ENCODE measurements around the gene S100Z. TPM values are rescaled to one million over a fixed set of nuclear protein-coding genes. Genes with fewer than 3 reads are reported as not detected.

S100Z gene
- total RNA-seq, 1 experiment from 2014 or later: not detected

DNA sequence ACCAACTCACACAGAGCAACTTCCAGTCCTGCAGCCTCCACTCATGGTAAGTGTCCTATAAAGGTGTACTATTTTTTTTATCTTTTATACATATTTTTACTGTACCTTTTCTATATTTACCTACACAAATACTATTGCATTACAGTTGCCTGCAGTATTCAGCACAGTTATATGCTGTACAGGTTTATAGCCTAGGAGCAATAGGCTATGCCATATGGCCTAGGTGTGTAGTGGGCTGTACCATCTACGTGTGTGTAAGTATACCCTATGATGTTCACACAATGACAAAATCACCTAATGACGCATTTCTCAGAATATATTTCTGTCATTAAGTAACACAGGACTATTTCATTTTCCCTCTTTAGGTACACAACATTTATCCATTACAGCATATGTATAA, 16.7 kb downstream of the S100Z start:
- ChIA-PET POLR2A (no interaction called here), CTCF (no interaction called here)
- Histone ChIP-seq H3K36me3 (ENCODE audit: control insufficient read depth, insufficient read depth, low read length) (no peaks in the 10 kb centered on the region), H3K4me3 (ENCODE audit: low read depth in 2 of 2, low read length in 2 of 2) (no peak overlapping the region), H3K27me3 (ENCODE audit: control insufficient read depth, insufficient read depth, low read length) (no peaks in the 10 kb centered on the region), H3K9me3 (ENCODE audit: control insufficient read depth, insufficient read depth, low read depth, low read length) (no peaks in the 10 kb centered on the region), H3K27ac (ENCODE audit: low read length) (no peak overlapping the region), H3K4me1 (ENCODE audit: control insufficient read depth, insufficient read depth, low read length) (peaks cover 3% of the 10 kb centered on the region; the same call in 1 of the 2 replicates)
- TF ChIP-seq, protein P1, sequence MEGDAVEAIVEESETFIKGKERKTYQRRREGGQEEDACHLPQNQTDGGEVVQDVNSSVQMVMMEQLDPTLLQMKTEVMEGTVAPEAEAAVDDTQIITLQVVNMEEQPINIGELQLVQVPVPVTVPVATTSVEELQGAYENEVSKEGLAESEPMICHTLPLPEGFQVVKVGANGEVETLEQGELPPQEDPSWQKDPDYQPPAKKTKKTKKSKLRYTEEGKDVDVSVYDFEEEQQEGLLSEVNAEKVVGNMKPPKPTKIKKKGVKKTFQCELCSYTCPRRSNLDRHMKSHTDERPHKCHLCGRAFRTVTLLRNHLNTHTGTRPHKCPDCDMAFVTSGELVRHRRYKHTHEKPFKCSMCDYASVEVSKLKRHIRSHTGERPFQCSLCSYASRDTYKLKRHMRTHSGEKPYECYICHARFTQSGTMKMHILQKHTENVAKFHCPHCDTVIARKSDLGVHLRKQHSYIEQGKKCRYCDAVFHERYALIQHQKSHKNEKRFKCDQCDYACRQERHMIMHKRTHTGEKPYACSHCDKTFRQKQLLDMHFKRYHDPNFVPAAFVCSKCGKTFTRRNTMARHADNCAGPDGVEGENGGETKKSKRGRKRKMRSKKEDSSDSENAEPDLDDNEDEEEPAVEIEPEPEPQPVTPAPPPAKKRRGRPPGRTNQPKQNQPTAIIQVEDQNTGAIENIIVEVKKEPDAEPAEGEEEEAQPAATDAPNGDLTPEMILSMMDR (IDR thresholded peaks at IDR 0.05): no peak
- TF ChIP-seq SIN3A (IDR thresholded peaks at IDR 0.05; ENCODE audit: borderline replicate concordance, insufficient read depth, low read depth, low read length) (no peak), TCF7L2 (IDR thresholded peaks at IDR 0.05; ENCODE audit: low read depth, low read length) (no peak), POLR2AphosphoS5 (IDR thresholded peaks at IDR 0.05; ENCODE audit: low read depth, low read length) (no peak), REST (IDR thresholded peaks at IDR 0.05; ENCODE audit: insufficient read depth in 1 of 2, low read depth in 2 of 2, low read length in 1 of 2) (no peak)
- in situ Hi-C loops (cut with HindIII; ENCODE audit: low pct_unique_long_range_greater_than_20kb, low sequenced_read_pairs) (no loop called here), intact Hi-C loops (cut with micrococcal nuclease; ENCODE audit: unreplicated experiment) (no loop called here)
- no peak for DNase-seq (ENCODE audit: low read depth, low spot score)
- BruUV-seq (replicated peaks): no TSS peak
- peak; percentile 32; the same call in 1 of the 2 replicates for ATAC-seq

- CTCF ChIA-PET: interaction anchor here (0.5 to 1.4 kb wide), 2 partner anchors 149 to 461 kb away, joined by 3 to 6 read pairs; no protein-coding TSS in a partner anchor
- ATAC-seq: no peak
- H3K27me3 ChIP-seq (ENCODE audit: control insufficient read depth, insufficient read depth, low read length): no peaks in the 10 kb centered on the region
- intact Hi-C loops (cut with micrococcal nuclease; ENCODE audit: unreplicated experiment) (no loop called here), in situ Hi-C loops (cut with HindIII; ENCODE audit: low pct_unique_long_range_greater_than_20kb, low sequenced_read_pairs) (no loop called here)
- no TSS peak for BruUV-seq (replicated peaks)
- DNase-seq (ENCODE audit: low read depth, low spot score): no peak
- H3K4me3 ChIP-seq (ENCODE audit: low read depth in 2 of 2, low read length in 2 of 2): no peak overlapping the region
- H3K27ac ChIP-seq (ENCODE audit: low read length): no peak overlapping the region
- TF ChIP-seq TCF7L2 (IDR thresholded peaks at IDR 0.05; ENCODE audit: low read depth, low read length): no peak
- TF ChIP-seq SIN3A (IDR thresholded peaks at IDR 0.05; ENCODE audit: borderline replicate concordance, insufficient read depth, low read depth, low read length): no peak
- no peak for TF ChIP-seq POLR2AphosphoS5 (IDR thresholded peaks at IDR 0.05; ENCODE audit: low read depth, low read length)
- no peak for TF ChIP-seq REST (IDR thresholded peaks at IDR 0.05; ENCODE audit: insufficient read depth in 1 of 2, low read depth in 2 of 2, low read length in 1 of 2)
- TF ChIP-seq, protein P1 (IDR thresholded peaks at IDR 0.05): no peak
- H3K36me3 ChIP-seq (ENCODE audit: control insufficient read depth, insufficient read depth, low read length): no peaks in the 10 kb centered on the region
- POLR2A ChIA-PET: no interaction called here
- H3K4me1 ChIP-seq (ENCODE audit: control insufficient read depth, insufficient read depth, low read length): peaks cover 3% of the 10 kb centered on the region; the same call in 1 of the 2 replicates
- H3K9me3 ChIP-seq (ENCODE audit: control insufficient read depth, insufficient read depth, low read depth, low read length): no peaks in the 10 kb centered on the region
These were observed 17.2 kb downstream of the S100Z start for GRCh38 chr5:76867038-76867437.

Measured in Panc1 (cell line).